Loucy (cell line): ENCODE results near the gene LNPEP.

Experiments
- CTCF ChIP-seq: fragments of 200-600 bp; sonication (generic); conservative IDR thresholded peaks from 2 replicates; pipeline ENCODE4 v1.5.1; 2014; ENCODE audit warnings: mild to moderate bottlenecking, antibody characterized with exemption, low read length
- EZH2phosphoT487 ChIP-seq: fragments of 200-600 bp; IDR thresholded peaks from 2 replicates; pipeline ENCODE4 v1.6.1; 2018; ENCODE audit warnings: antibody characterized with exemption, mild to moderate bottlenecking, moderate library complexity, borderline replicate concordance

- no peak for TF ChIP-seq CTCF
- no peak for TF ChIP-seq EZH2phosphoT487
These were observed 143.3 kb downstream of the LNPEP start for GRCh38 chr5:97078958-97079743.
